Measurements from ENCODE around the gene OPN3.

The OPN3 gene

GRCh38 chr1:241615043-241615974 lies 24.9 kb downstream of the OPN3 start:
- DNase-seq = no peak

- DNase-seq = no peak
These were observed 25.6 kb downstream of the OPN3 start for GRCh38 chr1:241614572-241614971.

GRCh38 chr1:241614144-241614543 lies 26.0 kb downstream of the OPN3 start:
- no peak for DNase-seq

GRCh38 chr1:241612533-241613477 lies 27.4 kb downstream of the OPN3 start:
- DNase-seq = no peak

- DNase-seq = no peak
These were observed 28.4 kb downstream of the OPN3 start for GRCh38 chr1:241611736-241612135.

GRCh38 chr1:241611063-241611462 lies 29.1 kb downstream of the OPN3 start:
- DNase-seq = peak; percentile 7

- no peak for DNase-seq
These were observed 29.9 kb downstream of the OPN3 start for GRCh38 chr1:241610056-241610815.

GRCh38 chr1:241608379-241609033 lies 31.7 kb downstream of the OPN3 start:
- DNase-seq = no peak

- no peak for DNase-seq
These were observed 32.7 kb downstream of the OPN3 start for GRCh38 chr1:241607497-241607896.

- no peak for DNase-seq
These were observed 33.6 kb downstream of the OPN3 start for GRCh38 chr1:241606544-241606943.

- no peak for DNase-seq
These were observed 34.9 kb downstream of the OPN3 start for GRCh38 chr1:241605146-241605805.

GRCh38 chr1:241603731-241604245 lies 36.4 kb downstream of the OPN3 start:
- DNase-seq = no peak

- no peak for DNase-seq
These were observed 39.7 kb downstream of the OPN3 start for GRCh38 chr1:241600496-241600901.

- DNase-seq = no peak
These were observed 41.9 kb downstream of the OPN3 start for GRCh38 chr1:241598249-241598648.

GRCh38 chr1:241596633-241597032 lies 43.5 kb downstream of the OPN3 start:
- no peak for DNase-seq

- DNase-seq = no peak
These were observed 47.0 kb downstream of the OPN3 start for GRCh38 chr1:241593186-241593585.

GRCh38 chr1:241592273-241592958 lies 47.8 kb downstream of the OPN3 start:
- DNase-seq = no peak

- DNase-seq = no peak
These were observed 48.4 kb downstream of the OPN3 start for GRCh38 chr1:241591736-241592135.

- DNase-seq = no peak
These were observed 48.9 kb downstream of the OPN3 start for GRCh38 chr1:241591317-241591716.

GRCh38 chr1:241590719-241591118 lies 49.5 kb downstream of the OPN3 start:
- no peak for DNase-seq

GRCh38 chr1:241589521-241589920 lies 50.6 kb downstream of the OPN3 start:
- no peak for DNase-seq
